Choroid plexus epithelial cell (primary cell): ENCODE data around the gene PTCSC3.

Source experiments
- DNase-seq: peaks from one replicate; pipeline ENCODE4 v3.0.0-alpha.2; 2010; ENCODE audit warnings: low read depth
- H3K4me3 ChIP-seq: 2 replicates; pipeline ENCODE4 v1.5.1; 2011; ENCODE audit warnings: low read depth, mild to moderate bottlenecking, control low read depth, low read length, moderate library complexity
- TF ChIP-seq, protein P1 (sequence below): conservative IDR thresholded peaks from 2 replicates; pipeline ENCODE4 v1.5.1; 2011; ENCODE audit warnings: low read depth, mild to moderate bottlenecking, control low read depth, inconsistent platforms, low read length, moderate library complexity

The PTCSC3 gene

DNA sequence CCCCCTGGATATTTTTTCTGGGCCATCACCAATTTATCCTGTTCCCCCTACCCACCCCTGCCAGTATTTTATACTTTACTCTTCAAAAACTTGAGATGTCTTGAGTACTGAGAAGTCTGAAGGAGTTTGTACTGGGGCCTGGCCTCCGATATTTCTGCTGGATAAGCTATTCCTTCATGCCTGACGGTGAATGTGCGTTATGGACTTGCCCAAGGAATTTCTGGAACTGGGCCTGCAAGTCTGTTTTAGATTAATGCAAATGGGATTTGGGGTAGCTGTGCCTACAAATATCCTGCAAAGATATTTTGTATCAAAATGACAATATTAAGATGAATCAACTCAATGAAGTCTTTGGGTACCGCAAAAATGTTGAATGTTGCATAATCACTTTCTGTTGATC is at the start of gene PTCSC3:
Gene PTCSC3, minus strand, starts transcription at position 199 of the 400 bp plus-strand sequence.
- DNase-seq = no peak
- TF ChIP-seq, protein P1, sequence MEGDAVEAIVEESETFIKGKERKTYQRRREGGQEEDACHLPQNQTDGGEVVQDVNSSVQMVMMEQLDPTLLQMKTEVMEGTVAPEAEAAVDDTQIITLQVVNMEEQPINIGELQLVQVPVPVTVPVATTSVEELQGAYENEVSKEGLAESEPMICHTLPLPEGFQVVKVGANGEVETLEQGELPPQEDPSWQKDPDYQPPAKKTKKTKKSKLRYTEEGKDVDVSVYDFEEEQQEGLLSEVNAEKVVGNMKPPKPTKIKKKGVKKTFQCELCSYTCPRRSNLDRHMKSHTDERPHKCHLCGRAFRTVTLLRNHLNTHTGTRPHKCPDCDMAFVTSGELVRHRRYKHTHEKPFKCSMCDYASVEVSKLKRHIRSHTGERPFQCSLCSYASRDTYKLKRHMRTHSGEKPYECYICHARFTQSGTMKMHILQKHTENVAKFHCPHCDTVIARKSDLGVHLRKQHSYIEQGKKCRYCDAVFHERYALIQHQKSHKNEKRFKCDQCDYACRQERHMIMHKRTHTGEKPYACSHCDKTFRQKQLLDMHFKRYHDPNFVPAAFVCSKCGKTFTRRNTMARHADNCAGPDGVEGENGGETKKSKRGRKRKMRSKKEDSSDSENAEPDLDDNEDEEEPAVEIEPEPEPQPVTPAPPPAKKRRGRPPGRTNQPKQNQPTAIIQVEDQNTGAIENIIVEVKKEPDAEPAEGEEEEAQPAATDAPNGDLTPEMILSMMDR = no peak
- no peak within 1 kb of the TSS for H3K4me3 ChIP-seq

- no peak overlapping the region for H3K4me3 ChIP-seq
- TF ChIP-seq, protein P1 = no peak
- DNase-seq = no peak
Measured at GRCh38 chr14:36226164-36226563, 49.6 kb upstream of the PTCSC3 start.

DNA sequence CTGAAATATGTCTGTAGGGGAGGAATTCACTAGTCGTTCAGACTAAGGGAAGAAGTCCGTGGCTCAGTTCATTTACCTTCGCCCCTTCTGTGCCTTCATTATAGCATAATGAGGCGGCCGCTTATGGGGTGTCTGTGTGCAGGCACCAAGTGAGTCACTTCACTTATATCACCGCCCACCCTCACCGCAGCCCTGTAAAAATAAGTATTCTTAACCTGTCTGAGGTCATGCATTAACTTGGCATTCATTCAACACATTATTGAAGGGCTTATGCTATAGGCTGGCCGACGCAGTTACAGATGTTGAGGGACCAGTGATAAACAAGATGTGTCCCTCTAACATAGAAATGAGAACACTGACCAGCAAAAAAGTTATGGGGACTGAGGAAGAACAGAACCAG is 47.7 kb upstream of the PTCSC3 start:
- DNase-seq = no peak
- TF ChIP-seq, protein P1 = no peak

GRCh38 chr14:36223558-36223957 is 47.0 kb upstream of the PTCSC3 start:
- H3K4me3 ChIP-seq = no peak overlapping the region
- no peak for DNase-seq
- TF ChIP-seq, protein P1 = no peak

More for the DNA sequence above, 47.7 kb upstream of the PTCSC3 start:
- no peak overlapping the region for H3K4me3 ChIP-seq

- DNase-seq = no peak
- TF ChIP-seq, protein P1 = no peak
- no peak overlapping the region for H3K4me3 ChIP-seq
Measured at GRCh38 chr14:36222952-36223468, 46.5 kb upstream of the PTCSC3 start.

- TF ChIP-seq, protein P1 = no peak
- H3K4me3 ChIP-seq = no peak overlapping the region
- no peak for DNase-seq
Measured at GRCh38 chr14:36222337-36222736, 45.8 kb upstream of the PTCSC3 start.

GRCh38 chr14:36221112-36221511 is 44.6 kb upstream of the PTCSC3 start:
- DNase-seq = no peak
- no peak overlapping the region for H3K4me3 ChIP-seq
- TF ChIP-seq, protein P1 = no peak
